Left colon (tissue), 2 donors: Measurements from ENCODE around the gene PRKAR1A. TPM values are rescaled to one million over a fixed set of nuclear protein-coding genes. Genes with fewer than 3 reads are reported as not detected.

Experiments
- ATAC-seq: fragments of 200-7000 bp; cut with Tn5 transposase; one replicate; pipeline ENCODE4 v1.9.1; 2020; ENCODE audit warnings: mild to moderate bottlenecking, moderate library complexity
- DNase-seq, 2 donors: peaks; one replicate each; pipeline ENCODE4 v3.0.0-alpha.2; 2020
- intact Hi-C, 2 donors: fragments of 100-400 bp; cut with DNase I in 1 of 2; cut with micrococcal nuclease in 1 of 2; formaldehyde crosslinking; loops; one replicate each; pipeline versions ENCODE4 v1.11.2 to v1.14.0; 2022; cut with DNase I, micrococcal nuclease
- total RNA-seq, 2 donors: library from RNA; stranded (reverse); fragmentation: NEBNext Ultra II Directional; extraction: Animal tissue kit (Norgen Biotek cat#: 25700); gene quantifications; one replicate each; pipeline ENCODE4 v1.2.1, GENCODE V29; 2021
- donor health status: DM: no; HTN: no; CAD: no.
- donor health status: DM: yes; HTN: yes; CAD: no.

PRKAR1A gene
- total RNA-seq, 2 donors from 2014 or later: 146 to 159 TPM

DNA sequence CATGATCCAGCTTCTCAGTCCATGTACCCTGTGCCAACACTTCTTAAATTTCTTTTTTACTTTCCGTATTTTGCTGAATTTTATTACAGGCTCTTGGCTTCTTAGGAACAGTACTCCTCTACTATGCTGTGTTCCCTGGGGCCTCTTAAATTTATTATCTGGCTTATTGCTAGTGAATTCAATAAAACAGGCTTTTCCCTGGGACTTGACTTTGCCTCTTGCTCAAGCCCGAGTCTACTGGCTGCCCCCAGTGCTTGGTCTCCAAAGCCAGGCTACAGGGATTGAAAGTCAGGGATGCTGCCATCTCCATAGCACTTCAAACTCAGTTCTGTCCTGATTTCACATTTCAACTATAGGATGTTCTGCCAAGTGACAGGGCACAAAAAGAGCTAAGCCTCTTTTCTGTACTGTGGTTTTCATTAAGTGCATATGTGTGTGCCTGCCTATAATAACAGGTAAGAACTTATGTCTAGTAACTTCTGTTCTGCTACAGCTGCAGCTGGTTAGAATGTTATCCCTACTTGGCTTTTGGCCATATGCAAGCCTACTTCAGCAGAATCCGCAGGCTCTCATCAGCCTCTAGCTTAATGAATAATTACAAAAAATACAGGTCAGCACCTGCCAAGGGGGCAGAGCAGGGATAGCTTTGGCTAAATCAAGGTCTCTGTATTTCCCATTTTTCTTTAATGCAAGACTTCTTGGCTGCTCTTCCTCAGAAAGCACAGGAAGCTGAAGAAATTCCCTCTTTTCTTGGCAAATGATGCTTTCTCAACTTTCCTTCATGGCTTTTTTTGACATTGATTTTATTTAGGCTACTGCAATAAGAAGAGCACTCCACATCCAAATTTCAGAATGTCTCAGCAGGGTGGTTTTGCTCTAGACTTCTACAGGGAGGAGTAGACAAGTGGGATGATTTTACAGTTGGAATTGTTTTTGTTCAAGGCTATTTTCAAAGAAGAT, 80.7 kb downstream of the PRKAR1A start:
- DNase-seq (no peak), ATAC-seq (no peak)
- intact Hi-C loops: no loop called here

DNA sequence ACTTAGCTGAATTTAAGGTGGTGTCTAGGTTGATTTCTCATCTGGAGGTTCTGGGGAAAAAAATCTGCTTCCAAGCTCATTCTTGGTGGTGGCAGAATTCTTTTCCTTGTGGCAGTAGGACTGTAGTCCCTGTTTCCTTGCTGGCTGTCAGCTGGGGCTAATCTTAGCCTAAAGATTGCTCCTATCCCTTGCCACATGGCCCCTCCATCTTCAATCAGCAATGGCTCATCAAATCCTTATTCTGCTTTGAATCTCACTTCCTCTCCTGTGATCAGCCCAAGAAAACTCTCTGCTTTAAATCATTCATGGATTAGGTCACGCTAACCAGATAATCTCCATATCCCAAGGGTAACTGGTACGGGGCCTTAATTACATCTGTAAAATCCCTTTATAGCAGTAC, 82.3 kb downstream of the PRKAR1A start:
- ATAC-seq (no peak), DNase-seq (no peak)
- intact Hi-C loops: no loop called here

DNA sequence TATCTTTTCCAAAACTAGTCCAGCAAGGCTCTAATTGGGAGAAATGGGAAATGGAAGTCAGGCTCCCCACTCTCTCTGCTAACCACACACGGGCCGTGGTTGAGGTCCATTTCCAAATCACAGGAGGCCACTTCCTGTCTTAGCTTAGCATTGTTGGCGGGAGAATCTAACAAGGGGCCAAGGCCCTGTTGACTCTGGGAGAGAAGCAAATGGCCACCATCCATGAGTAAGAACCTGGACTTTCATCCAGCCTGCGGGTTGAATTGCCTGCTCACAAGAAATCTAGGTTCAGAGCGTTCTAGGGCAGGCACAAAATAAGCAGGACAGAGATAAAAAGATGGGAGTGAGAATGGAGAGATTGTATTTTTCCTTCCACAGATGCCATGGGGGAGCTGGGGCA, 83.3 kb downstream of the PRKAR1A start:
- ATAC-seq (no peak), DNase-seq (no peak)
- intact Hi-C loops: no loop called here

DNA sequence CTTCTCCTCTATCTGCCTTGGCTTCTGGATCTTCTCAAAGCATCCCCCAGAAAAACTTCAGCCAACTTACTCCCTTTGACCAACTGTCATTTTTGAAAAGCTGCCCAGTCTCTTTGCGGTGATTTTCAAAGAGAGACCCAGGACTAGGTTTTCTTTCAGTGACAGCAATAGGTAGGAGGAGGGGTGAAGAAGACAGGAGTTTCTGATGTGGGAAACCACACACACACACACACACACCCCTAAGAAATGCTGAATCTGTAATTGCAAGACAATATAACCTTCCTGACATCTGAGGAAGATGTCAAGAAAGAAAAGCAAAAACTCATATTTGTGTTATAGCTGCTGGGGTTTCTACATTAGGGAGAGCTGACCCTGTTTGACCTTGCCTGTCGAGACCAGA, 83.8 kb downstream of the PRKAR1A start:
- ATAC-seq (no peak), DNase-seq (no peak)
- intact Hi-C loops: no loop called here

DNA sequence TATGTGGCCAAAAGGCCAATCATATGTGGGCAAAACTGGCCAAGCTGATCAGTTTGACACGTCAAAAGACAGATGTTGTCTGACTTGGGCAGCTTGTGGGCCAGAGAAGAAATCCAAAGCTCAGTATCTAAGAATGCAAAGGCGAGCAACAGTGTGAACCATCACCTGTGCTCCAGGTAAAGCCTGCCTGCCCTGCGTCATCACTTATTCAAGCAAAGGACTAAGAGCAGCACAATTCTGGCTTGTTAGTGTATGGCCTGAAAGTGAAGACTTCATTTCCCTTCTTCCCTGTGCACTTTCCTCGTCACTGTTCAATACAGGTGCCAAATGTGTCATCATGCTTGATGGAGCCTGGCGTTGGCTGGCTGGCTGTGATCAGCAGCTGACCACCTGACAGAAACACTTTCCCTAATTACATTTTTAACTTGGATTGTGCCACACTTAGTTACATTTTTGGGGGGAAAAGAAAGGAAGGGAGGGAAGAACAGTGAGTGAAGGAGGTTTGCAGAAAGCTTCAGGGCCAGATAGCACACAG, 84.2 kb downstream of the PRKAR1A start:
- intact Hi-C loops: no loop called here
- no peak for DNase-seq
- ATAC-seq: no peak

DNA sequence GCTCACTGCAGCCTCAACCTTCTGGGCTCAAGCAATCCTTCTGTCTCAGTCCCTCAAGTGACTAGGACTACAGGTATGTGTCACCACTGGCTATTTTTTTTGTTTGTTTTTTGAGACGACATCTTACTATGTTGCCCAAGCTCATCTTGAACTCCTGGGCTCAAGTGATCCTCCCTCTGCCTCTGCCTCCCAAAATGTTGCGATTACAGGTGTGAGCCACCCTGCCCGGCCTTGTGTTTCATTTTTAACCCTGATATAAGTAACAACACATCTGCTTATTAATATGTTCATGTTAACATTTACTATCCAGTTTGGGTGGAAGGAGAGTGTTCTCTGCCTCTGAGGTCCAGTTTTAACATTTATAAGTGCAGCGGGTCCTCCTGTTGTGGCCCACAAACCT, 85.8 kb downstream of the PRKAR1A start:
- DNase-seq (no peak), ATAC-seq (no peak)
- intact Hi-C loops: no loop called here

DNA sequence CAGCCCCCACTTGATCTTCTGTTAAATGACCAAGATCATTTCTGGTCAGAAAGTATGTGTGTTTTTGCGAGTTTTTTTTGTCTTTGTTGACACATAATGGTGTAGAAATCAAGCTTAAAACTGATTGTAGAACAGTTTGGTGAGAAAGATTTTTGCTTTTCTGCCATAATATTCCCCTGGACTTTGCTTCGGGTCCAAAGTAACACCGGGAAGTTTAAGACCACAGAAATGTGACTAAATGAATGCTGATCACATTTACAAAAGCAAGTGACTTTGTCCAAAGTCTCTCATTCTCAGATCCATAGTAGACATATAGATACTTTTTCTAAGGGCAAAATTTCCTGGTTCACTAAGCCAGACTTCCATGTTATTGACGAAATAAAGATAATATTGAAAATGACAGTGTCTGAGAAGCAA, 86.3 kb downstream of the PRKAR1A start:
- no peak for DNase-seq

DNA sequence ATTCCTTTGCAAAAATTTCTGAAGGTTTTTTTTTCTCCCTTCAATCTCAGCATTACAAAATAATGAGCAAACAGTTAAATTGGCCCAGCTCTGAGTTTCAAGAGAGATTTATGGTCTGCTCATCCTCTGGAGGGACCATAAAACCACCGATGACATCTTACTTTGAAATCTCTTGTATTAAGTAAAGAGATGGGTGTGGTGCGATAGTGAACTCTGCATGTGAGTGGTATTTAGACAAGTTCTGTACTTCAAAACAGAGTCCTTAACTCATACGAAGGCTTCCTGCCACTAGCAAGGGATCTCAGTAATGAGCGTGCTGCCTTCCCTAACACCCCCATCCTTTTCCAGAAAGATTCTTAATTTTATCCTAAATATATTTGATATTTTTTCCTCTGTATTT, 86.9 kb downstream of the PRKAR1A start:
- no peak for DNase-seq
- peak; percentile 39 for ATAC-seq
- intact Hi-C loops: no loop called here

More for the DNA sequence above, 86.3 kb downstream of the PRKAR1A start:
- intact Hi-C loops: no loop called here
- no peak for ATAC-seq

DNA sequence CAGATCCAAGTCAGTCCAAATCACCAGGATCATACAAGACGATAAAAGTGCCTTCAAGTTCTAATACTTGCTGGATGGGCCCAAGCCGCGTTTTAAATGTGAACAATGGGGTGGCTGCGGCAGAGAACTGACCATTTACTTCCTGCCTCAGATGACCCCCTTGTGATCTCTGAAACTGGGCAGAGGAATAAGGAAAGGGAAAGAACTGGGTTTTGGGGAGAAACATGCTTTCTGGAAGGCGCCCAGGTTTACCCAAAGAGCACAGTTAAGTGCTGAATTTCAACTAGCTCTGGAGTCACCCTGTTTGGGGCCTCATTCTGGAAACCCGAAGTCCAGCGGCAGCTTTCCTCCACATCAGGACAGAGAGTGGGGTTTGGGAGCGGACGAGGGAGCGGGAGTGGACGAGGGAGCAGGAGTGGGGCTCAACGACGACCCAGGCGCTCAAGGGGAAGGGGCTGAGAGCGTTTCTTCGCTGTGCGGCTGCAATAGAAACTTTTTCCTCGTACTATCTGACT, 87.4 kb downstream of the PRKAR1A start:
- ATAC-seq: no peak
- no peak for DNase-seq
- intact Hi-C loops: no loop called here

DNA sequence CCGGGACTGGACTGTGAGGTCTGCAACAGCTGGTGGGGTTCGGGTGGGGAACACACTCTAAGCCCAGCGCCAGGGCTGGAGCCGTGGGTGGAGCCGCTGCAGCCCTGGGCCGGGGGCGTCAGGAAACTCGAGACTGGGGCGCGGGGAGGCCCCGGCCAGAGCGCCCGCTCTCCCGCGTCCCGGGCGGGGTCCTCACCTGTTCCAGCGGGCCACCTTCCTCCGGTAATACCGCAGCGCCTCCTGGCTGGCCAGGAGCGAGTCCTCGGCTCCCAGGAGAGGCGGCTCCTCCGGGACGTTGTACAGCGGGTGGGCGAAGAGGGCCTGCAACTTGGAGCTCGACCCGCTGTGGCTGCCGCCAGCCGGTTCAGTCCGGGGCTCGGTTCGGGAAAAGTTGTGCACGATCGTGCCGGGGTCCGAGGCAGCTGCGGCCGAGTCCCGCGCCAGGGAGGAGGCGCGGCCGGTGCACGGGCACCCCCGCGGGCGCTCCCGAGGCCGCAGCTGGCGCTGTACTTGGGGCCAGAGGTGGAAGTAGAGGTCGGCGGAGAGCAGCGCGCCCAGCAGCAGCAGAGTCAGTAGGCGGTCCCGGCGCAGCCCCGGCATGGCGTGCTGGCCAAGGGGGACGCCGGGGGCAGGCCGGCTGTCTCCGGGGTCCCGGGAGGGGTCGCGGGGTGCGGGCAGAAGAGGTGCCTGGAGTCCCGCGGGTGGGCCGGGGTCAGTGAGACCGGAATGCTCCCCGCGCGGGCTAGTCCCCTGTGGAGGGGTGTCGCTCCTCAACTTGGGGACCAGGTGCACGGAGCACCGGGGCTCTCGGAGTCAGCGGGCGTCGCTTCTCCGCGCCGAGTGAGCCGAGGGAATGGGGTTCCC, 88.1 kb downstream of the PRKAR1A start:
- peak; percentile 64 for ATAC-seq
- intact Hi-C loops: no loop called here
- DNase-seq: peak; percentile 26 to 35

Other genes with a start within 250 kb of the PRKAR1A start
- gene SLC16A6, start 221.3 kb upstream of the PRKAR1A start, total RNA-seq: under 1 TPM; 0.20 to 0.49 TPM
- 1 to 10 TPM in 1 of 2 donors, under 1 TPM in 1; 0.70 to 2.3 TPM for gene ARSG, start 220.9 kb upstream of the PRKAR1A start, total RNA-seq
- gene WIPI1, start 54.9 kb upstream of the PRKAR1A start, total RNA-seq: 10 to 100 TPM; 78.3 to 95.3 TPM
- 1 to 10 TPM in 1 of 2 donors, under 1 TPM in 1; 0.98 to 2.3 TPM for gene FAM20A, start 88.9 kb downstream of the PRKAR1A start, total RNA-seq